ENCODE measurements around the gene PRND.
"Not testable (repeated sequence)": the region's sequence is repeated elsewhere in the genome, so short reads cannot be mapped to it uniquely, and the experiment has no call there.

The PRND gene

DNA sequence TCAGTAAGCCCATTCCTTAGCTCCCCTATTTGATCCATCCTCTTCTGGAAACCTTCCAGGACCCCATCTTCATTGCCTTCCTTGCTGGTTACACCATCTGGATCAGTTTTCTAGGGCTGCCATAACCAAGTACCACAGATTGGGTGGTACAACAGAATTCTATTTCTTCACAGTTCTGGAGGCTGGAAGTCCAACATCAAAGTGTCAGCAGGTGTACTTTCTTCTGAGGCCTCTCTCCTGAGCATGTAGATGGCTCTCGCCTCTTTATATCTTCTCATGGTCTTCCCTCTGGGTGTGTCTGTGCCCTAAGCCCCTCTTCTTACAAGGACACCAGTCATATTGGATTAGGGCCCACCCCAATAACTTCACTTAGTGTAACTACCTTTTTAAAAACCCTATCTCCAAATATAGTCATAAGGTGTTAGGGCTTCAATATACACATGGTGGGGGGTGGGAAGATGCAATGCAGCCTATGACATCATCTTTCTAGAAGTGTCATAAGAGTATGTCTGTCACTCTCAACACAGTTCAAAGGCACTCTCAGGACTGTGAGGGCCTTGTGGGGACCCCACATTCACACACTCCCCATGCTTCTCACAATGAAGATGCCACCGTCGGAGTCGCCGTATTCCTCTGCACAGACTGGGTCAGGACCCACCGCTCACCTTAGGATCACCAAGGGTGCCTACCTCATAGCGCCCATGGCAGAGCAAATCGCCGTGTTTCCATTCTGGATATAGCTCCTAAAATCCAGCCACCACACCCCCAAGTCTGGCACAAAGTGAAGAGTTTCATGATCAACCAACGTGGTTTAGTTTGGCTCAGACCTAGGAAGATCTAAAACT lies 12.2 kb upstream of the PRND start:
- no peak for FAIRE-seq

DNA sequence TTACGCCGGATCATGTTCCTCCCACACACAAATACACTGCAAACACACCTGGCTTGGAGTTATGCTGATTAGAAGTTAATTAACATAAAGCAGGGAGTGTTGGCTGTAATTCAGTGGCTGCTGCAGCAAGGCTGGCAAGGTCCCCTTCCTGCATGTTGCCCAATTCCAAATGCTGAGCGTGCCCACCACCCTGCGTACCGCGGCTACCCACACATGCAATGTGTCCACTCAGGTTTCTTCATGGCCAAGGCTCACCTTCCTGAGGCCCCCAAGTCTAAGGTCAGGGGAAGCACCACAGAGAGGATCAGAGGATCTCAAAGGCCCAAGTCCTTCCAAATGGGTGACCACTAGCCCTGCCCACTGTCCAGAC lies 11.6 kb upstream of the PRND start:
- FAIRE-seq = no peak

DNA sequence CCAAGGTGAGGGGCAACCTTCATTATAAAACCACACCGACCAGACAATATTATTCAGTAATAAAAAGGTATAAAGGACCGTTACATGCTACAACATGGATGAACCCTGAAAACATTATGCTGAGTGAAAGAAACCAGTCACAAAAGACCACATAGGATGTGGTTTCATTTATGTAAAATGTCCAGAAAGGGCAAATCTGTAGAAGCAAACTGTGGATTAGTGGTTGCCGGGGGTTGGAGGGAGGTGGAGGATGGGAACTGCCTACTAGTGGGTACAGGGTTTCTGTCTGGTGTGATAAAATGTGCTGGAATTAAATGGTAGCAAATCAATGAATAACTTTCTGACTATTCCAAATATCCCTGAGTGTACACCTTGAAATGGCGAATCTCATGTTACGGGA lies 10.2 kb upstream of the PRND start:
- FAIRE-seq = no peak

DNA sequence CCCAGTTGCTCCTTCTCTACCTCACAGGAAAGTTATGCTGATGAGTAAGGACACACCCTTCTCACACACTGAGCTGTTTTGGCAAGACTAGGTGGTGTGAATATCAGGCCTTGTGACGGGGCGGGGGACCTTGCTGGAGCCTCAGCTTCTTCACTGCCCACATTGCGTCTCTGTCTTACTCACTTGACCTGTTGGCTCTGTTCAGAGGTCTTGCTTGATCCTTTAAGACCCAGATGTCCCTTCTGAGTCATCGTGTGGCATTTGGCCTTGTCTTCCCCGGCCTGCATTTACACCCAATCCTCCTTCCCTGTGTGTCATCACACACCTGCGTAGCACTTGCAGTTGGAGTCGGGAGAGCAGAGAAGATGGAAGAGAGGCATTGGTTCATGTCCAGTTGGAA lies 8.3 kb upstream of the PRND start:
- no peak for FAIRE-seq

DNA sequence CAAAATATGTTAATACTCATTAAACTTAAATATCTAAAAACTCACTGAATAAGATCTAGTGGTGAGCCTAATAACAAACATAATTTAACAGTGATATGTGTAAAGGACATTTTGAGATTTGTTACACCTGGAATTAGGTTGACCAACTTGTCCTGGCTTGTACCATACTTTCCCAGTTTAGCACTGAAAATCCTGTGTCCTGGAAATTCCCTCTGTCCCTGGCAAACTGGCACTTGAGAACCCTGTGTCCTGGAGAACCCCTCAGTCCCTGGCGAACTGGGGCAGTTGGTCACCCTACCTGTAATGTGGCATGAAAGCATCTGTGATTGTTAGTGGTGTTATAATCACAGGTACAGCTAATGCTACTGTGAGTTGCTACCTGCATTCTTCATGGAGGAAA lies 6.9 kb upstream of the PRND start:
- no peak for FAIRE-seq

DNA sequence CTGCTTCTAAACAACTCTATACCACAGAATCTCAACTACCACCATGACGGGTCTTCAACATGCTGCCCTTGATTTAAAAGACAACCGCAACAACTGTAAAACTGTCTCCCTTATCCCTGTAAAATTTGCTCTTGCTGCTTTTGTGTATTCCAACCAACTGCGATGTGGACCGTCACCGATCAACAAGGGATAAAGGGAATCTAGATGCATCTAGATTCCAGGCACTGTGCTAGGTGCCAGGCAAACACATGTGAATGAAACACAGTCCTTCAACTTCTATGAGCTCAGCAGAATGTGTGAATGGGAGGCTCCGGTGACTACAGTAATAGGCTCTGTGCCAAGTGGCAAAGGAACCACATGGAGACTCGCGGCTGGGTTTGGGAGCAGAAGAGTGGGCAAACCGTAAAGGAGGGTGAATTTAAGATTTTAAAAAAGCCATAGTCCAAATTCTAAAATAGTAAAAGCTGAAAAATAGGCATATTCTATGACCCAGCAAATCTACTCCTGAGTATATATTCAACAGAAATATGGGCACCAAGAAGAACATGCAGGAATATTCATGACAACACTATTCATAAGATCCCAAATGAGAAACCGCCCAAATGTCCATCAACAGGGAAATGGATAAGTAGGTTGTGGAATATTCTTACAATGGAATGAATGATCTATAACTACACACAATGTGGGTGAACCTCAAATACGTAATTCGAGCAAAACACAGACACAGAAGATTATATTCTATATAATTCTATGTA lies 3.7 kb upstream of the PRND start:
- no peak for FAIRE-seq

DNA sequence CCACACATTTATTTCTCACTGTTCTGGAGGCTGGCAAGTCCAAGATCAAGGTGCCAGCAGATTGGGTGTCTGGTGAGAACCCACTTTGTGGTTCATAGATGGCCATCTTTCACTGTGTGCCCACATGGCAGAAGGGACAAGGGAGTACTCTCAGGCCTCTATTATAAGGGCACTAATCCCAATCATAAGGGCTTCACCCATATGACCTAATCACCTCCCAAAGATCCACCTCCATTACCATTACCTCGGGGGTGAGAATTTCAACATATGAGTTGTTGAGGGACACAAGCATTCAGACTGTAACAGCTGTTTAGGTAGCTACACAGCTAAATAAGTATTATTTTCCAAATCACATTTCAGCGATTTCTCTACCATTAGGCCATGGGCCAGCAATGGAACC lies 2.5 kb upstream of the PRND start:
- no peak for FAIRE-seq

DNA sequence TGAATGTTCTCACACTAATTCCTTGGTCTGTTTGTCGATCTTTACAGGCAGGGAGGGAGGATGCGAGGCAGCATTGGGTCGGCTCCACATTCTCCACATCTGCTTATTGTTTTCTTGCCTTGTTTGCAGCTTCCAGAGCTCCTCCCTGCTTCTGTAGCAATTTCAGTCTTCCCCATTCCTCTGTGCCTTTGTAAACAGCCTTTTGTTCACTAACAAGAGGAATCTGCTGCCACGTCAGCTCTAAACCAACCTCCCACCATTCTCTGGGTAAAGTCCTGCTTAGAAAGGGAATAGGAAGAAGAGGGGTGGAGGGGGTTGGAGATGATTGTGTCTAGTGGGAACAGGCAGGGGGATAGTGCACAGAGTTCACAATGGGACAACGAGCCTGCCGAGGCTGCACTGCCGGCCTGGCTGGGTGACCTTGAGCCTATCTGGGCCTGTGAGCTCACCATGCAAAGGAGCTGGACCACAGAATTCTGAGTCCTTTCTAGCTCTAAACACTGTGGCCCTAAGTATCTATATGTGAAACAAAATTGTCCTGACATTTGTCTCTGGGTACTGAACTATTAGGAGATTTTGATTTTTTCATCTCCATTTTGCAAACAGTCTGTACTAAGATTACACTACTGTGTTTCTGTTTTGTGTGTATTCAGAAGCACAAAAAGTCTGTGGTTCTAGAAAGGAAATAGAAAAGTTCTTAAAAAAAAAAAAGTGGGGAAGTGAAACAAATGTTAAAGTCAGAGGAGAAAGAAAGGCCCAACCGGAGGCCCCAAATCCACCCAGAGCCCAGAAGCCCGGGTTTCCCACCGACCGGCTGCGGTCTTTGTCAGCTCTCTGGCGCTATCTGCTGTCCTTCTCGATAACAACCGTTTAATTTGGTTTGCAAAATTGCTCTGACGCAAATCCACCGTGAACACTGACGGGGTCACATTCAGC lies 1.4 kb upstream of the PRND start:
- FAIRE-seq = peak; percentile 94

DNA sequence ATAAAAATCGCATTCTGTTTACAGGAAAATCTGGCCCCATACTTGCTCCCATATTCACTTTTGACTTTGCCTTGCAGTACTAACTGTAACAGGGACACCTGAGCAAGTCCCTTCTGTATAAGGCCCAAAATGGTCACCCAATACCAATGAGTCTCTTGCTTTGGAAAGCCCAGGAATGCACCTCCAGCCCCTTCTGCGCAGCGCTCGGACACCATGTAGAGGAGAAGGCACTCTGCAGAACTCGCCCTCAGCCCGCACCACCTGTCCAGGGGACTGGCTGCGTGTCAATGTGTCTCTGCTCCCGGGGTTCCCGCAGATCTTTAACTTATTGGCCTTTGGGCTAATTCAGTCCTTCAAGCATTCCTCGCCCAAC lies 746 bp upstream of the PRND start:
- FAIRE-seq = no peak

DNA sequence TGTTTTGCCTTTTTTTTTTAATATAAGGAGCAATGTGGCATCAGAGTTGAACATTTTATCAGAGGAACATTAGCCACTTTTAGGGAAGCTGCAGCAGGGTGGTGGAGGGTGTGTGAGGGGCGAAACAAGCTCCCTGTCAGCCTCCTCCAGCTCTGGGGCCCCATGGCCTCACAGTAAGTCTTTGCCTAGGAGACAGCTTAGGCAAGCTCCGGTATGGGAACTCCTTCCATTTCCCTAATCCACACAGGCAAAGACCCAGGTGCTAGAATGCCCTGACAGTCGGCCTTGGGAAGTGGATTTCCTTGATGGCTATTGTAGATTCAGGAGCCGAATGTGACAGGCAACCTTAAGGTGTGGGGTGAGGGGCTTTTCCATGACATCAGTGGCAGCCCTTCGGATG lies 862 bp downstream of the PRND start:
- FAIRE-seq = no peak

DNA sequence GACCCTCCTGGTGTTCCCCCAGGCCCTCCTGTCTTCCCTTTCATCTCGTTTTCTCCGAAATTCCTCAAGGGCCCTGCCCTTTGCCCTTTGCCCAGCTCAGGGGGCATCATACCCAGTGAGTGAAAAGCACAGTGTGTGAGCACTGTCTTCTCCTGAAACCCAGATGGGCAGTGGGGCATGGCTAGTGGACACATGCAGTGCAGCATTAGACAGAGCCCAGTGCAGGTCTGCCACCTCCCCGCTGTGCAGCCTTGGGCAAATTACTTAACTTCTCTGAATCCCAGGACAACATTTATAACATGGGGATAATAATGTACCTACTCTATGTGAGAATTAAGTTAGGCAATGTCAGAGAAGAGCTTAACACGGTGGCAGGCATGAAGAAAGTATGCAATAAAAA lies 1.3 kb downstream of the PRND start:
- no peak for FAIRE-seq

DNA sequence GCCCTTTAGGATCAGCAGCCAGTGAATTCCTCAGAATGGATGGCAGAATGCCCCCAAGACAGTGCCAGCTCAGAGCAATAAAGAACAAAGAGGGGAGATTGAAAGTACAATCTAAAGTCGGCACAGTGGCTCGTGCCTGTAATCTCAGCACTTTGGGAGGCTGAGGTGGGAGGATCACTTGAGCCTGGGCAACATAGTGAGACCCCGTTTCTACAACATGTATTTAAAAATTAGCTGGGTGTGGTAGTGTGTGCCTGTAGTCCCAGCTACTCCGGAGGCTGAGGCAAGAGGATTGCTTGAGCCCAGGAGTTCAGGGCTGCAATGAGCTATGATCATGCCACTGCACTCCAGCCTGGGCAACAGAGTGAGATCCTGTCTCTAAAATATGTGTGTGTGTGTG lies 1.8 kb downstream of the PRND start:
- FAIRE-seq = not testable (repeated sequence)

DNA sequence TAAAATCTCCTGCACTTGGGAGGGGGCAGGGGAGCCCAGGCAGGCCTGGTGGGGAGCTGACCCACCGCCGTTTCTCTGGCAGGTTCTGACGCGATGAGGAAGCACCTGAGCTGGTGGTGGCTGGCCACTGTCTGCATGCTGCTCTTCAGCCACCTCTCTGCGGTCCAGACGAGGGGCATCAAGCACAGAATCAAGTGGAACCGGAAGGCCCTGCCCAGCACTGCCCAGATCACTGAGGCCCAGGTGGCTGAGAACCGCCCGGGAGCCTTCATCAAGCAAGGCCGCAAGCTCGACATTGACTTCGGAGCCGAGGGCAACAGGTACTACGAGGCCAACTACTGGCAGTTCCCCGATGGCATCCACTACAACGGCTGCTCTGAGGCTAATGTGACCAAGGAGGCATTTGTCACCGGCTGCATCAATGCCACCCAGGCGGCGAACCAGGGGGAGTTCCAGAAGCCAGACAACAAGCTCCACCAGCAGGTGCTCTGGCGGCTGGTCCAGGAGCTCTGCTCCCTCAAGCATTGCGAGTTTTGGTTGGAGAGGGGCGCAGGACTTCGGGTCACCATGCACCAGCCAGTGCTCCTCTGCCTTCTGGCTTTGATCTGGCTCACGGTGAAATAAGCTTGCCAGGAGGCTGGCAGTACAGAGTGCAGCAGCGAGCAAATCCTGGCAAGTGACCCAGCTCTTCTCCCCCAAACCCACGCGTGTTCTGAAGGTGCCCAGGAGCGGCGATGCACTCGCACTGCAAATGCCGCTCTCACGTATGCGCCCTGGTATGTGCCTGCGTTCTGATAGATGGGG lies 3.0 kb downstream of the PRND start:
- FAIRE-seq = no peak

DNA sequence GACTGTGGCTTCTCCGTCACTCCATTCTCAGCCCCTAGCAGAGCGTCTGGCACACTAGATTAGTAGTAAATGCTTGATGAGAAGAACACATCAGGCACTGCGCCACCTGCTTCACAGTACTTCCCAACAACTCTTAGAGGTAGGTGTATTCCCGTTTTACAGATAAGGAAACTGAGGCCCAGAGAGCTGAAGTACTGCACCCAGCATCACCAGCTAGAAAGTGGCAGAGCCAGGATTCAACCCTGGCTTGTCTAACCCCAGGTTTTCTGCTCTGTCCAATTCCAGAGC lies 3.5 kb downstream of the PRND start:
- no peak for FAIRE-seq

DNA sequence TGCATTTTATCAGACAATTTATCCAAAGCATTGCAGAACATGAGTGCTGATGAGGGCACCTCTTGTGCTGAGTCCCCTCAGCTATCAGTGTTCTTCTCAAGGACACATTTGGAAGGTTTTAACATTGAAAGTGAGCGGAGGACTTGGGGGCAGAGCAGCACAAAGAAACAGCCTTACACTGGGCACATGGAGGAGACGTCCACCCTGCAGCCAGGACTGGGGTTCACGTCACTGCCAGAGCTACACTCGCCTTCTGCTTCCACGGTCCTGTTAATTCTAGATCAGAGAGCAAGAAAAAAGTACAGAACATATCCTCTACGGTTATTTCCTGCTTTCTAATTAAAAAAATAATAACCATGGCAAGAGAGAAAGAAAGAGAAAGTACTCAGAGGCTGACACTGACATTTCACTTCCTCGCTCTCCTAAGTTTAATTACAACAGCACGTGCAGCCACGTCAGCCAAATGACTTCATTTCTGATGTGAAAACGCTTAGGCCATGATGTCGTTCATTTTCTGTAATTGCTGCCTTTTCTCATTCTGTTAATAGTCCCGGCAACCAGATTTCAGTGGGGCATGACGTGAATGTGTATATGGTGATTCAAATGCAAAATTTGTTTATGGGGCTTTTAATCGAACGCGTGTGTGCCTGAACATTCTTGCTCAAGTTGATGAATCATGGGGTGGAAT lies 5.1 kb downstream of the PRND start:
- no peak for FAIRE-seq

DNA sequence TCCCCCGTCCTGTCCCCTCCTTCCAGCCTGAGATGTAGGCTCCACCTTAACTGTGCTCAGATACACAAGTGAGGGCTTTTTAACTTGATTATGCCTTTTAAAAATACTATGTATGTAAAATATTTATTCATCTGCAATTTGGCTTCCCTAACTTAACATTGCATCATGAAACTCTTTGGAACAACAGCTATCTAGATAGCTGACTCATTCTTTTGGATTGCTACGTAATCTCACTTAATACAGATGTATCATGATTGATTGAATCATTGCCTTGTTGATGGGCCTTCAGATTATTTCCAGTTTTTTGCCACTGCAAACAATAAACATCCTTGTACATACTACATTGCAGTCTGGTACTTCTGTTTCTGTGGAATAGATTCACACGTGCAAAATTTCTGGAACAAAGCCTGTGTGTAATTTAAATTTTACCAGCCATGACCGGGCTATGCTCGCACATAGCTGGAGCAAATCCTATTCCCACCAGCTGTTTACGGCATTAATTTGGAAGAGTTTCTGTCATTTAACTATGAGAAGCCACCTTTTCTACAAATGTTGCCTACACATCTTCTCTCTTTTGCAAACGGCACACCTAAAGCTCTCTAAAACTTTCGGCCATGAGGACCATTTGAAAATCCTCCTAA lies 6.5 kb downstream of the PRND start:
- no peak for FAIRE-seq

DNA sequence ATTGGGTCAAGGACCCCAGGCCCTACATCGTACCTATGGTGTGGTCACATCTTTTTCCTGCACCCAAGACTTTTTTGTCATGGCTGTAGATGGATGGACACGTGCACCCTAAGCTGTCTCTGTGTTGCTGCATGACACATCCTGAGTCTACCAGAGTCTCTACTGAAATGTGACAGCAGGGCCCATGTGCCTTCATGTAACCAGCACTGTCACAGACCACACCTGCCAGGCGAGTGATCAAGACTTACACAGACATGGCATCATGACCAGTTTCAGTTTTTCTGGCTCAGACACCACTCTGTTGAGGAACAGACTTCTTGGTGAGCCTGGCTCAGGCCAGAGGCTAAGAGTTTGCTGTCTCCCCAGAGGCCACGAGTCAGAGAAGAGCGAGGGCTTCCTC lies 7.6 kb downstream of the PRND start:
- FAIRE-seq = no peak

DNA sequence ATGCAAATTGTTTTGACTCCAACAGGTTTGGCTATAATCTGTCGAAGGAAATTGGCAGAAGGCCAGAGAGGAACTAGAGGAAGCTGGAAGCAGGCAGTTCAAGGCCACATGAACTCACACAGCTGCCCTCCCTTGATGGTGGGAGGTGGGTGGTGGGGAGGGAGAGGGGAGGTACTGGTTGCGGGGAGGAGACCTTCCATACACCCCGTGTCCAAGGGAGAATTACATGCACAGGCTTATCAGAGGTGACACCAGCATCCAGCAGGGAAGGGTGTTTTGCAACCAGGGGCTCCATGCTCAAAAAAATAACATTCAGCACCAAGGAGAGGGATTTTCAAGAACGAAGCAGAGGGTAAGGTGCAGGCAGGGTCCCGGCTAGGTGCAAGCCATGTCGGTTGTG lies 9.1 kb downstream of the PRND start:
- FAIRE-seq = no peak

DNA sequence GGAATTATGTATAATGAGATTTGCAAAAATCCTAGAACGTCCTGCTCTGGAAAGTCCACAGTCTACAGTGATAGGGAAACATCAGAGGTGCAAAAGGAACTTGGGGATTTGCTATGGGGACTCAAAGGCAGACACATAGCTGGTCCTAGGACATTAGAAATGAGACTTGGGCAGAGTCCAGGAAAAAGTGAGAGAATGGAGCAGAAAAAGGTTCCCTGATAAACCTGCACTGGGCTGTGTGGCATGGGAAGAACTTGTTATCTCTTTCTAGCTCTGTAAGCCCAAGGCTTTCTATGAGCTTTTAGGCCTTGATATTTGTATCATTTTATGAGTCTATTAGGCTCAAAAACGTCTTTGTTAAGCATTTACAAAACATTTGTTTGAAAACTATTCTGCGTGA lies 15.2 kb downstream of the PRND start:
- FAIRE-seq = no peak

DNA sequence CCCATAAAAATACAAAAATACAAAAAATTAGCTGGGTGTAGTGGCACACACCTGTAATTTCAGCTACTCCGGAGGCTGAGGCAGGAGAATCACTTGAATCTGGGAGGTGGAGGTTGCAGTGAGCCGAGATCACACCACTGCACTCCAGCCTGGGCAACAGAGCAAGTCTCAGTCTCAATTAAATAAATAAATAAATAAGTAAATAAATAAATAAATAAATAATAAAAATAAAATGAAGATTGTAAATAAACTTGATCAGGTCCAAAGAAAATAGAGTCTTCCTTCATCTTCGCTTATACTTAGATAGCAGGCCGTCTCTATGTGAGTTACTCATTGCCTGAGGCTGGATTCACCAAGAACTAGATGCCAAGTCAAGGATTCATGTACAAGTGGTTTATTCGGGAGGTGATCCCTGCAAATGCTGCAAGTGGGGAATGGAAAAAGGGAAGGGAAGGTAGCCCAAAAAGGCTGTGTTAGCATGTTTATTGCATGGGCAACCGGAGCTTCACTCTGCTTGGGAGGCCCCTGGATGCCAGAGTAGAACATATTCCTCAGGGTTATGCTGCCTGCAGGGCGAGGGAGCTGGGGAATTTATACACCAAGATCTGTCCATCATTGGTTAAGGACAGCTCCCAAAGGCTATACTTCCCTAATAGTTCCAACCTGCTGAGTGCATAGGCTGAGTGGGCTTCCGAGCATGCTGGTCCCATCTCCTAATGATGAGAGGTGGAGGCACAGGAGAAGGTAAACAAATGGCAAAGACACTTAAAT lies 16.3 kb downstream of the PRND start:
- no peak for FAIRE-seq

Data from A204.1 (cell line).